Measurements from ENCODE around the gene SNN. TPM values are rescaled to one million over a fixed set of nuclear protein-coding genes. Genes with fewer than 3 reads are reported as not detected.

SNN gene
- total and polyA plus RNA-seq, 9 of the 15 experiments (the other 6 are each of a cell fraction or from before 2014, with no cell fraction given), result 0.07 to 2.9 (median 1.9) TPM

GRCh38 chr16:11624205-11624604, 44.0 kb upstream of the SNN start (continued):
- TF ChIP-seq, protein P1, sequence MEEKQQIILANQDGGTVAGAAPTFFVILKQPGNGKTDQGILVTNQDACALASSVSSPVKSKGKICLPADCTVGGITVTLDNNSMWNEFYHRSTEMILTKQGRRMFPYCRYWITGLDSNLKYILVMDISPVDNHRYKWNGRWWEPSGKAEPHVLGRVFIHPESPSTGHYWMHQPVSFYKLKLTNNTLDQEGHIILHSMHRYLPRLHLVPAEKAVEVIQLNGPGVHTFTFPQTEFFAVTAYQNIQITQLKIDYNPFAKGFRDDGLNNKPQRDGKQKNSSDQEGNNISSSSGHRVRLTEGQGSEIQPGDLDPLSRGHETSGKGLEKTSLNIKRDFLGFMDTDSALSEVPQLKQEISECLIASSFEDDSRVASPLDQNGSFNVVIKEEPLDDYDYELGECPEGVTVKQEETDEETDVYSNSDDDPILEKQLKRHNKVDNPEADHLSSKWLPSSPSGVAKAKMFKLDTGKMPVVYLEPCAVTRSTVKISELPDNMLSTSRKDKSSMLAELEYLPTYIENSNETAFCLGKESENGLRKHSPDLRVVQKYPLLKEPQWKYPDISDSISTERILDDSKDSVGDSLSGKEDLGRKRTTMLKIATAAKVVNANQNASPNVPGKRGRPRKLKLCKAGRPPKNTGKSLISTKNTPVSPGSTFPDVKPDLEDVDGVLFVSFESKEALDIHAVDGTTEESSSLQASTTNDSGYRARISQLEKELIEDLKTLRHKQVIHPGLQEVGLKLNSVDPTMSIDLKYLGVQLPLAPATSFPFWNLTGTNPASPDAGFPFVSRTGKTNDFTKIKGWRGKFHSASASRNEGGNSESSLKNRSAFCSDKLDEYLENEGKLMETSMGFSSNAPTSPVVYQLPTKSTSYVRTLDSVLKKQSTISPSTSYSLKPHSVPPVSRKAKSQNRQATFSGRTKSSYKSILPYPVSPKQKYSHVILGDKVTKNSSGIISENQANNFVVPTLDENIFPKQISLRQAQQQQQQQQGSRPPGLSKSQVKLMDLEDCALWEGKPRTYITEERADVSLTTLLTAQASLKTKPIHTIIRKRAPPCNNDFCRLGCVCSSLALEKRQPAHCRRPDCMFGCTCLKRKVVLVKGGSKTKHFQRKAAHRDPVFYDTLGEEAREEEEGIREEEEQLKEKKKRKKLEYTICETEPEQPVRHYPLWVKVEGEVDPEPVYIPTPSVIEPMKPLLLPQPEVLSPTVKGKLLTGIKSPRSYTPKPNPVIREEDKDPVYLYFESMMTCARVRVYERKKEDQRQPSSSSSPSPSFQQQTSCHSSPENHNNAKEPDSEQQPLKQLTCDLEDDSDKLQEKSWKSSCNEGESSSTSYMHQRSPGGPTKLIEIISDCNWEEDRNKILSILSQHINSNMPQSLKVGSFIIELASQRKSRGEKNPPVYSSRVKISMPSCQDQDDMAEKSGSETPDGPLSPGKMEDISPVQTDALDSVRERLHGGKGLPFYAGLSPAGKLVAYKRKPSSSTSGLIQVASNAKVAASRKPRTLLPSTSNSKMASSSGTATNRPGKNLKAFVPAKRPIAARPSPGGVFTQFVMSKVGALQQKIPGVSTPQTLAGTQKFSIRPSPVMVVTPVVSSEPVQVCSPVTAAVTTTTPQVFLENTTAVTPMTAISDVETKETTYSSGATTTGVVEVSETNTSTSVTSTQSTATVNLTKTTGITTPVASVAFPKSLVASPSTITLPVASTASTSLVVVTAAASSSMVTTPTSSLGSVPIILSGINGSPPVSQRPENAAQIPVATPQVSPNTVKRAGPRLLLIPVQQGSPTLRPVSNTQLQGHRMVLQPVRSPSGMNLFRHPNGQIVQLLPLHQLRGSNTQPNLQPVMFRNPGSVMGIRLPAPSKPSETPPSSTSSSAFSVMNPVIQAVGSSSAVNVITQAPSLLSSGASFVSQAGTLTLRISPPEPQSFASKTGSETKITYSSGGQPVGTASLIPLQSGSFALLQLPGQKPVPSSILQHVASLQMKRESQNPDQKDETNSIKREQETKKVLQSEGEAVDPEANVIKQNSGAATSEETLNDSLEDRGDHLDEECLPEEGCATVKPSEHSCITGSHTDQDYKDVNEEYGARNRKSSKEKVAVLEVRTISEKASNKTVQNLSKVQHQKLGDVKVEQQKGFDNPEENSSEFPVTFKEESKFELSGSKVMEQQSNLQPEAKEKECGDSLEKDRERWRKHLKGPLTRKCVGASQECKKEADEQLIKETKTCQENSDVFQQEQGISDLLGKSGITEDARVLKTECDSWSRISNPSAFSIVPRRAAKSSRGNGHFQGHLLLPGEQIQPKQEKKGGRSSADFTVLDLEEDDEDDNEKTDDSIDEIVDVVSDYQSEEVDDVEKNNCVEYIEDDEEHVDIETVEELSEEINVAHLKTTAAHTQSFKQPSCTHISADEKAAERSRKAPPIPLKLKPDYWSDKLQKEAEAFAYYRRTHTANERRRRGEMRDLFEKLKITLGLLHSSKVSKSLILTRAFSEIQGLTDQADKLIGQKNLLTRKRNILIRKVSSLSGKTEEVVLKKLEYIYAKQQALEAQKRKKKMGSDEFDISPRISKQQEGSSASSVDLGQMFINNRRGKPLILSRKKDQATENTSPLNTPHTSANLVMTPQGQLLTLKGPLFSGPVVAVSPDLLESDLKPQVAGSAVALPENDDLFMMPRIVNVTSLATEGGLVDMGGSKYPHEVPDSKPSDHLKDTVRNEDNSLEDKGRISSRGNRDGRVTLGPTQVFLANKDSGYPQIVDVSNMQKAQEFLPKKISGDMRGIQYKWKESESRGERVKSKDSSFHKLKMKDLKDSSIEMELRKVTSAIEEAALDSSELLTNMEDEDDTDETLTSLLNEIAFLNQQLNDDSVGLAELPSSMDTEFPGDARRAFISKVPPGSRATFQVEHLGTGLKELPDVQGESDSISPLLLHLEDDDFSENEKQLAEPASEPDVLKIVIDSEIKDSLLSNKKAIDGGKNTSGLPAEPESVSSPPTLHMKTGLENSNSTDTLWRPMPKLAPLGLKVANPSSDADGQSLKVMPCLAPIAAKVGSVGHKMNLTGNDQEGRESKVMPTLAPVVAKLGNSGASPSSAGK (IDR thresholded peaks at IDR 0.05), result no peak

Measured in K562 (cell line).